HL-60/S4 treated with phorbol 12-myristate 13-acetate at 8.2 ng/mL for 4 days and 3 days (cell line): ENCODE results near the gene TSR1.
"Not testable (repeated sequence)": the region's sequence is repeated elsewhere in the genome, so short reads cannot be mapped to it uniquely, and the experiment has no call there.

ENCODE experiments used
- in situ Hi-C: fragments of 300-500 bp; cut with MboI; formaldehyde crosslinking; loops from 2 replicates; pipeline ENCODE4 v1.15.0; 2022; ENCODE audit warnings: low sequenced_read_pairs

TSR1 gene

GRCh38 chr17:2338315-2338657 is 2.0 kb upstream of the TSR1 start:
- in situ Hi-C loops, result no loop called here

- in situ Hi-C loops, result no loop called here
Observed at GRCh38 chr17:2337544-2338314, 1.5 kb upstream of the TSR1 start.

GRCh38 chr17:2336852-2337543 is 741 bp upstream of the TSR1 start, which contains the start of gene SGSM2:
Gene SGSM2 (plus strand): TSS chr17:2337501. CDS start chr17:2337689, 188 bp downstream.
- in situ Hi-C loops, result no loop called here

DNA sequence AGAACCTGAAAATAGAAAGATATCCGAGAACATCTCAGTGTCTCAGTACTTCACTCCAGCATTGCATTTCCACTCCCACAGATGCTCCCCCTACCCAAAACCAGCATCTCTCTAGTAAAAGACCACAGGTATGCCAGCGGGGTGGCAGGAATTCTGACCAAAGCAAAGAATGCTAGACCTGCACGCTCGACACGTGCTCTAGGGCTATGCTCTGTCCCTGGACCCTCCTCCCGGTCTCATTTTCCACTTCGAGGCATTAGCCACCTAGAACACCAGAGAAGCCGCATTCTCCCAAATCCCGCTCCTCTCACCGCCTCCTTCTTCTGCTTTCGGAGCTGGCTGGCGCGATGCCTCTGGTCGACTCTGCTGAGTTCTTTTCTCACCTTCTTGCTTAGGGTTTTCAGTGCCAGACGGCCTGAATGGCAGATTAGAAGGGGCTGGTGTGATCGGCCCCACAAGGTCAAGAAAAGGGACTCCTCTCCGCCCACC is 487 bp downstream of the TSR1 start:
- in situ Hi-C loops, result no loop called here

GRCh38 chr17:2331303-2331702 is 5.0 kb downstream of the TSR1 start:
- in situ Hi-C loops, result no loop called here

GRCh38 chr17:2323629-2324314 is 12.5 kb downstream of the TSR1 start:
- in situ Hi-C loops, result no loop called here

GRCh38 chr17:2321399-2321798 is 14.9 kb downstream of the TSR1 start:
- in situ Hi-C loops, result no loop called here

- in situ Hi-C loops, result no loop called here
Observed at GRCh38 chr17:2319051-2319450, 17.2 kb downstream of the TSR1 start.

GRCh38 chr17:2317796-2318195 is 18.5 kb downstream of the TSR1 start:
- in situ Hi-C loops, result no loop called here

DNA sequence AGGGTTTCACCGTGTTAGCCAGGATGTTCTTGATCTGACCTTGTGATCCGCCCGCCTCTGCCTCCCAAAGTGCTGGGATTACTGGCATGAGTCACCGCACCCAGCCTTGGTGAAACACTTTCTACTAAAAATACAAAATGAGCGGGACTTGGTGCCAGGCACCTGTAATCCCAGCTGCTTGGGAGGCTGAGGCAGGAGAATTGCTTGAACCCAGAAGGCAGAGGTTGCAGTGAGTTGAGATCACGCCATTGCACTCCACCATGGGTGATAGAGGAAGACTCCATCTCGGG is 19.4 kb downstream of the TSR1 start:
- in situ Hi-C loops, result not testable (repeated sequence)

DNA sequence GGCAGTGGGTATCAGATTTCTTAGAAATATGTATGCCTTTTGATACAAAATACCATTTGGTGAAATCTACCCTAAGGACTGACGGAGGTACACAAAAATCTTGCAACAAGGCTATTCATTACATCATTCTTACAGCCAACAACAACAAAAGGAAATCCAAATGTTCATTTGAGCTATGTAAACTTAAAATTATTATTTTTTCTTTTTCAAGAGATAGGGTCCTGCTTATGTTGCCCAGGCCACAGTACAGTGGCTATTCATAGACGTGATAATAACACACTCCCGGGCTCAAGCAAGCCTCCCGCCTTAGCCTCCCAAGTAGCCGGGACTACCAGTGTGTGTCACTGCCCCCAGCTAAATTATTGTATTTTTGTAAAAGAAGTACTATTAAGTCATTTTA is 23.5 kb downstream of the TSR1 start:
- in situ Hi-C loops, result no loop called here

GRCh38 chr17:2309338-2310154 is 26.7 kb downstream of the TSR1 start:
- in situ Hi-C loops, result no loop called here

DNA sequence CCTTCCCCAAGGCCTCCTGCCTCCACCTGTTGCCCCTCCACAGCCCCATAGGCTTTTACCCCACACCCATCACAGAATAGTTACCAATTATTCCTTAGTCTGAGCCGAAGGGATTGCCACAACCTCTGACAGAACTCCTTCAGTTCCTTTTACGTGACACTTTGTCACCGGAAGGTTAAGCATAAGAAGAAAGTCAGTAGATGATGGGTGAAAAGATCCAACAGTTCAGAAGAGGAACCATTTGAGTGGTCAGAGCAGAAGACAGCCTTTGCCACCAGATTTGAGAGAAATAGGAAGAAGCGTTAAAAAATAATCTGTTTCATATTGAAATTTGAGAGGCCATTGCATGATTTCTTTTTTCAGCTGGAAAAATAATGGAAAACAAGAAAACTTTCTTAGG is 31.3 kb downstream of the TSR1 start:
- in situ Hi-C loops, result no loop called here

GRCh38 chr17:2303204-2304188 is 32.8 kb downstream of the TSR1 start, which contains the start of the genes SMG6 and SRR:
Gene SMG6 (minus strand): TSS chr17:2303785. CDS start chr17:2303720, 65 bp downstream.
Gene SRR (plus strand): TSS chr17:2303950. CDS start chr17:2315561, 11,611 bp downstream.
- in situ Hi-C loops, result no loop called here

- in situ Hi-C loops, result no loop called here
Observed at GRCh38 chr17:2302778-2303203, 33.5 kb downstream of the TSR1 start.

DNA sequence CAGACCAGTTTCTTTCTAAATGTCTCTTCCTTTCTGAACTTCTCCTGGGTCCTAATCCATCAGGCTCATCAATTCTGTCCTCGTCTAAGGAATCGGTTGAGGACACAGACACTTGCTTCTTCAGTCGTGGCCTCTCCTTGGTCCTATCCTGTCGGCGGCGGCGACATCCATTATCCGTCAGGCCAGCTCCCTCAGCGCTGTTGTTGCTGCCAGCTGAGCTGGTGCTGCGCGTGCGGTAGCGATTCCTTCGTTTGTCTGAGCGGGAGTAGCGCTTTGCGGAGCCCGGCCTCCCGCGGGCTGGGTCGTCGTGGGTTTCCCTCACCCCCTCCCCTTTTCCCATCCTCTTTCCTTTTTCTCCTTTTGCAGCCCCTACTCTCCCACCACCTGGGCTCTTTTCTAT is 36.5 kb downstream of the TSR1 start:
- in situ Hi-C loops, result no loop called here

DNA sequence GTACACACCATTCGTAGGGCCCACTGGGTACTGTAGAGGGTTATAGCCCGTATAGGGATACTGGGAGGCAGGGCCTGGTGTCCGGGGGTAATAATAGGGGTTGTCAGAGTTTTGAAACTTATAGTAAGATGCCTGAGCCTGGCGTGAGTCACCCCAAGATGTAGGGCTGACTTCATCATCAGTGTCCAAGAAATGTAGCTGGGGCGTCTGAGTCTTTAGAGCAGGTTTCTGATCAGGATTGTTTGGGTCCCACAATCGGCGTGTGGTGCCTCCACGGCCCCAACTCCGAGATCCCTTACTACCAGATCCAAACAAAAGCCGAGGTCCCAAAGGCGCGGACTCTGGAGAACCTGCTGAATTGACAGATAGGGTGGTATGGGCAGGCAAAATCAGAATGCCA is 37.1 kb downstream of the TSR1 start:
- in situ Hi-C loops, result no loop called here

DNA sequence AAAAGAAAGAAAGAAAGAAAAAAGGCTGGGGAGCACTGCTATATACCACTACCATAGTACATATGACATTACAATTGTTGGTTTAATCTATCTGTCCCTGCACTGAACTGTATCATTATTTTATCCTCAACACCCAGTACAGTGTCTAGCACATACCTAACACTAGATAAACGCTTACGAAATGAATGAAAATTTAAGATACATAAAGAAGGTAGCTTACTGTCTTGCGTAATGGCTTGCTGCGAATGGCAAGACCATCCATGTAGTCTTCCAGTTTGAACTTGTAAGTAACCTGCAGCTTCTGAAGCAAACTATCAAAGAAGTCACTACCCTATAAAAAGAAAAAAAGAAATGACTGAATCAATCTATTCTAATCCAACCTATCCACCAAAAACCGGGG is 39.2 kb downstream of the TSR1 start:
- in situ Hi-C loops, result no loop called here

GRCh38 chr17:2295575-2295974 is 40.7 kb downstream of the TSR1 start:
- in situ Hi-C loops, result no loop called here

GRCh38 chr17:2292100-2292499 is 44.2 kb downstream of the TSR1 start:
- in situ Hi-C loops, result no loop called here
